Renal cortical epithelial cell (primary cell): Measurements from ENCODE around the gene FAM219A. TPM values are rescaled to one million over a fixed set of nuclear protein-coding genes. Genes with fewer than 3 reads are reported as not detected.

ENCODE experiments used
- DNase-seq: peaks from one replicate; pipeline ENCODE4 v3.0.0-alpha.2; 2011; ENCODE audit warnings: low read depth
- total RNA-seq: library from RNA; depleted of rRNA; stranded (reverse); fragments of >200 nt; gene quantifications from 2 replicates; pipeline ENCODE4 v1.2.3, GENCODE V29; 2014

FAM219A gene, protein sequence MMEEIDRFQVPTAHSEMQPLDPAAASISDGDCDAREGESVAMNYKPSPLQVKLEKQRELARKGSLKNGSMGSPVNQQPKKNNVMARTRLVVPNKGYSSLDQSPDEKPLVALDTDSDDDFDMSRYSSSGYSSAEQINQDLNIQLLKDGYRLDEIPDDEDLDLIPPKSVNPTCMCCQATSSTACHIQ
- 11.6 and 17.2 TPM in 2 replicates for total RNA-seq

GRCh38 chr9:34458013-34458958, at the start of gene FAM219A, which contains the start of gene DNAI1:
Gene FAM219A (minus strand): TSS chr9:34458570. CDS start chr9:34458263, 307 bp downstream.
Gene DNAI1 (plus strand): TSS chr9:34458805. CDS start chr9:34459006, 201 bp downstream.
- DNase-seq = peak; percentile 92

GRCh38 chr9:34507966-34508365, 49.6 kb upstream of the FAM219A start:
- no peak for DNase-seq

DNA sequence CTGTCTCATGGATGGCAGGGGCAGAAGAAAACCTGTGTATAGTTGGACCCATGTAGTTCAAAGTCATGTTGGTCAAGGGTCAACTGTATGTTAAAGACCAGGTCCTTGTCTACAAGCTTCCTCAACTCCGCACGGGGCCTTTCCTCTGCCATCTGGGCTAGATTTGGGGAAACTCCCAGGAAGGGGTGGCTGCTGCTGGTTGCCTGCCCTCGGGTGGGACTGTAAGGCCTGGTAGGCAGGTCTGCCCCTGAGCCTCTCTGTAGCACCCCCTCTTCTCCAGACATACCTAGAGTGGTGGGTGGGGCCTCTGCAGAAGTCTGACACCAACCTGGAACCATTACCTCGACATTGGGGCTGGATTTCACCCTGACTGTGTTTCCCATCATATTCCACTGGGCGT, 49.2 kb upstream of the FAM219A start:
- no peak for DNase-seq

GRCh38 chr9:34506623-34507022, 48.3 kb upstream of the FAM219A start:
- DNase-seq = no peak

DNA sequence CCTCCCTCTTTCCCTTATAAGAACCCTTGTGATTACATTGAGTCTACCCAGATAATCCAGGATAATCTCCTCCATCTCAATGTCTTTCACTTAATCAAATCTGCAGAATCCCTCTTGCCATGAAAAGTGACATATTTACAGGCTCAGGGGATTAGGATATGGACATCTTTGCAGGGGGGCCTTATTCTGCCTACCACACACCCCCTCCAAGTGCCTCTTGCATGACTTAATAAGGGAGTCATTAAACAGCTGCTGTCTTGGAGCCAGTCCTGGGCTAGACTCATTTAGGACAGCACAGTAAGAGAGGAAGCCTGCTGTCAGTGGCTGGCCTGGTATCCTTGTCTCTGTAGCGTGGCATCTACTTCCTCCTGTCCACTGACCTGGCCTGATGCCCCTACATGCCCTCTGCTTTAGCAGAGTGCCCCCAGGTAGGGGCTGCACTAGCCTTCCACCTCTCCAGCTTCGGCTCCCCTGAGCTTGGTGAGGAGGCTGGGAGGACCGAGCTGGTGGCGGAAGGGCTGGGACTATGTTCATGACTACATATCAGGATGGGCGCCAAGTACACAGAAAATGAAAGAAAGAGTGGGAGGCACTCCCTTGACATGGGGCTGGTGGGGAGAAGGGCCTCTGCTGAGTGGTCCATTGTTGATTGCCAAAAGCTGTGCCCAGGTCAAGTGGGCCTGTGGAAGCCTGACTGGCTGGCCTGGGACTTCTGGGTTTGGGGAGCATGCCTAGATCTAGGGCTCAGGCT, 47.2 kb upstream of the FAM219A start:
- no peak for DNase-seq

DNA sequence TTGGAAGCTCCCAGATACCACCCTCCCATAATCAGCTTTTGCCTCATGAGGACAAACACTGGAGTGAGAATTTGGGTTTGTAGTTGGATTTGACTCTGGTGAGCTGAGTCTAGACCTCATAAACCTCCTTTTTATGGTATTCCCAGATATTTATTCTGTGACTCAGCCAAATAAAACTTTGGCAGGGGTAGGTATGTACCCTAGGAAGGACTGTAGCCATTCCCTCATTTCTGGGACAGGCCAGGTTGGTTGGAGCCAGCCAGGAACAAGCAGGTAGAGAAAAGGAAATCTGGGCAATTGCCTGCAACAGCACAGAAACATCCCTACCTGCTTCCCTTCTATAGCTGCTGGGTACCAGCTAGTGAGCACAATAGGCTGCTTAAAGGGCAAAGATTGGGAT, 45.0 kb upstream of the FAM219A start:
- DNase-seq = no peak

- DNase-seq = no peak
These were observed 44.5 kb upstream of the FAM219A start for GRCh38 chr9:34502891-34503290.

DNA sequence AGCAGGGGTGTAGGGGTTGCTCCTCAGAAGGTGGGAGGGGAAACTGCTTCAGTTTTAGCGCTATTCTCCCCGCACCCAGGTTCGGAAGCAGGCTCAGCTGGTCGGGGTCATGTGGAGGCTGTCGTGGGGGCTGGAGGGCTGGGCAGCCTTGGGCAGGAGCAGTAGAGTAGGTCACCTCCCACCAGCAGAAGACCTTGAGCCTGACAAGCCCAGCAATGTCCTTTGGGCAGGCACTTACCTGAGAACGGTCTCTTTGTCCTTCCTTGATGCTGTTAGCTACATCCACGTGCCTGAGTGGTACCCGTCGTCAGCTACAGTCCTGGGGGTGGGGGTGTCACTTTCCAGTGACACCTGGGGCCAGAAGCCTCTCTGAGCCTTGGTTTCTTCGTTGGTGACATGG, 44.1 kb upstream of the FAM219A start:
- DNase-seq = no peak

DNA sequence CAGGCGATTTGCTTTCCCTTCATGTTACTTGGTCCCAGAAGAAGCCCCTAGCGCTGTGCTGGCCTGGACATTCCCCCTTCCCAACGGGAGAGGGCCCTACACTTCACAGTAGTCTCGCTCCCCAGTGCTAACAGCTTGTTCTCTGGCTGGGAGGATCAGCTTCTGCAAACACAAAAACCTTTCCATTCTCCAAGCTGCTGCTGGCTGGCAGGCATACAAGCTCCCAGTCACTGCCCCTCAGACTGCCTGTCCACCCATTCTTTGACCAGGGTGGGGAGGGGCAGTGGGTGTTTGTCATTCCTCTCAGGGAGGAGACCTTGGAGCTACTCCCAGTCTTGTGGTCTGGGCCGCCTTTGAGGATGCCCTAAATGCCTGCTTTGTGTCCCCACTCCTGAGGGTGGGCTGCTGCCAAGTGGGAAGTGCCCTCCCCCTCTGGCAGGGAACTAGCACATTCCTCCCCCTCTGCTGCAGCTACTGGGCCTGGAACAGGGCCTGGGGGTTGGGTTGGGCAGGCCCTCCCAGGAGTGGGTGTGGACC, 43.6 kb upstream of the FAM219A start:
- peak; percentile 5 for DNase-seq

DNA sequence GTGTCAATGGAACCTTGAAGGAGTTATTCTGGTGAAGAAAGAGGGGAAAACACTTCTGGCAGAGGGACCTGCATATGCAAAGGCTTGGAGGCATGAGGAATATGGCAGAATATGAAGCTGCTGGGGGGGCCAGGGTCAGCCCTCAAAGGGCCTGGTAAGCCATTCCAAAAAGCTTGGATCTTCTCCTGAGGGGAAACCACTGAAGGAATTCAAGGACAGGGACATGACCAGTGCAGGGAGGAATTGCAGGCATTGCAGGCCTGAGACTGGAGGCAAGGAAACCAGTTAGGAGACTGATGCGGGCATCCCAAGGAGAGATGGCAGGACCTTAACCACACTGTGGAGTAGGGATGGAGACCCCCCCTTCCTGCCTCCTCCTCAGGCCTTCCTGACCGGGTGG, 43.0 kb upstream of the FAM219A start:
- DNase-seq = no peak

DNA sequence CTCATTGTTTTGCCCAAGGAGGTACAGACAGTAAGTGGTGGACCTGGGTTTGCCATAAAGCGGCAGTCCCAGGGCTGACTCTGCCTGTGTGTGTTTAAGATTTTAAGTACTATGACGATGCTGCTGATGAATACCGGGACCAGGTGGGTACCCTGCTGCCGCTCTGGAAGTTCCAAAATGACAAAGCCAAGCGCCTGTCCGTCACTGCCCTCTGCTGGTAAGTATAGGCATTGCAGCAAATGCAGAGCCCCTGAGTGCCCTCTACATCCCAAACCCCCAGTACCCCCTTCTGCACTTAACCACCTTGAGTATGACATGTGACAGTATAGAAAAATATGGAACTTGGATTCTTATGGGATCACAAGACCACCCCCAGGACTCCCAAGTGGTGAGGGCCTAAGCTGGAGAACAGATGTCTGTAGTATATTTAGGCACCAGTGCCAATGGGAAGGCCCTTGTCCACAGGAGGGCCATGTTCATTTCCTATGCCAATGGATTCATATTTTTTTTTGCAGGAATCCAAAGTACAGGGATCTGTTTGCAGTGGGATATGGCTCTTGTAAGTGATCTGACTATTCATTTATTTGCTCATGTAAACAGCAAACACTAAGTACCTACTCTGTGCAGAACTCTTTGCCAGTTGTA, 42.4 kb upstream of the FAM219A start:
- DNase-seq = peak; percentile 20

DNA sequence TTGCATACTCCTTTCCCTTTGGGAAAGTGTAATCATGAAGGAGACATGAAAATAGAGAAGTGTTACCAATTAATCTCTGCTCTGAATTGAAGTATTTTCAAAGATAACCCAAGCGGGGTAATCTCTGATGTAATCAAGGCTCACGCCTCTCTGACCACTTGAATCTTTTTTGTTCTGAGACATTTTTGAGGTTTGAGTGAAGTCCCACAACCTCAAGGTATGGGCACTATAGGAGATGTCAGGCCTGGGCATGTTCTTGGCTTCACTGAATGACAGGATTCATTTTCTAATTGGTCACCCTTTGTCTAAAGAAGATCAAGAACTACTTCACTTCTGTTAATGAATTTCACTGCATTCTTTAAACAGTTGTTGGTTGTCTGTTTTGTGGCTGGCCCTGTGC, 40.7 kb upstream of the FAM219A start:
- DNase-seq = no peak

- DNase-seq = no peak
These were observed 40.2 kb upstream of the FAM219A start for GRCh38 chr9:34498553-34498952.

DNA sequence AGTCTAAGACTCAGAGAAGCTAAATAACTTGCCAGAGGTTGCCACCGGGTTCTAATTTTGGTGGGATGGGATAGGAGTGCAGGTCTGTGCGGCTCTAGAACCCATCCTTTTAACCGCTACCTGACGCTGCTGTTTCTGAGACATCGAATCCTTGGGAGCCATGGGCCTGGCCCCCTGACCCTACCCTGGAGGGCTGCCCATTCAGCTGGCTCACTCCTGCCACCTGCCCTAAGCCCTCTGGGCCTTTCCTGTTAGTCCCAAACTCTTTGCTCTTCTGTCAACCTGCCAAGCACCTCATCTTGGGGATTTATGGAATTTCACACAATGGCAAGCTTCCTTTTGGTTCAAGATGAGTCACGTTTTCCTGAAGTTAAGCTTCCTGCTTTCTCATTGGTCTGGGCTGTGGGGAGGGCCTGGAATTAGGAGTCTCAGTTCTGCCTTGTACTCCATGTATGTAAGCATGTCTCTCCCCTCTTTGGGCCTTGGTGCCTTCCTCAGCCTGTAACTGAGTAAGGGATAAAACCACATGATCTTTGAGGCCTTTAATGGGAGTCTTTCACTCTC, 37.9 kb upstream of the FAM219A start:
- DNase-seq = no peak

GRCh38 chr9:34493972-34494535, 35.7 kb upstream of the FAM219A start:
- peak; percentile 36 for DNase-seq

DNA sequence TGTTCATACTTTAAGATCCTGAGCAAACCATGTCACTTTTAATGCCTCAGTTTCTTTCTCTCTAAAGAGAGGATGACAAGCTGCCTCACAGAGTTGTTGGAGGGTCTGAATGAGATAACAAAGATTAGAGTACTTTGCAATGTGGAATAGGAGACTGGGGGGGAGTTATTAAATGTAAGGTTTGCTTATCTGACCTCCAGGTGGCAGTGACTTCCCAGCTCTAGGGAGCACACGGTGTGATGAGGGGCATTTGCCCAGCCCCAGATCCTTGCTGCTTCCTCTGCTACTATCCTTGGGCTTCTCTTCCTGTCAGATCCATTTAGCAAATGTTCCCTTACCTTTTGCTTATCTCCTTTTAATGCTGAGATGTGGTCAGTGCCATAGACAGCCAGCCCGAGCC, 33.7 kb upstream of the FAM219A start:
- no peak for DNase-seq

GRCh38 chr9:34491596-34491995, 33.2 kb upstream of the FAM219A start:
- no peak for DNase-seq

- no peak for DNase-seq
These were observed 32.4 kb upstream of the FAM219A start for GRCh38 chr9:34490760-34491159.

- DNase-seq = no peak
These were observed 32.0 kb upstream of the FAM219A start for GRCh38 chr9:34490360-34490759.

DNA sequence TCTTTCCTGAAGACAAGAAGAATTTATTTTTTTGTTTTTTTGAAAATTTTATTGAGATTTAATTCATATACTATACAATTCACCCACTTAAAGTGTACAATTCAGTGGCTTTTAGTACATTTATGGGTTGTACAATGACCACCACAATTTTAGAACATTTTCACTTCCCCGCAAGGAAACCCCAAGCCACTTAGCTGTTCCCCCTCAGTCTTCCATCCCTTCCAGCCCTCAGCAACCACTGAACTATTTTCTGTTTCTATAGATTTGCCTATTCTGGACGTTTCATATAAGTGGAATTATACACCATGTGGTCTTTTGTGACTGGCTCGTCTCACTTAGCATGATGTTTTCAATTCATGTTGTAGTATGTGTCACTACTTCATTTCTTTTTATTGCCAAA, 28.2 kb upstream of the FAM219A start:
- no peak for DNase-seq

DNA sequence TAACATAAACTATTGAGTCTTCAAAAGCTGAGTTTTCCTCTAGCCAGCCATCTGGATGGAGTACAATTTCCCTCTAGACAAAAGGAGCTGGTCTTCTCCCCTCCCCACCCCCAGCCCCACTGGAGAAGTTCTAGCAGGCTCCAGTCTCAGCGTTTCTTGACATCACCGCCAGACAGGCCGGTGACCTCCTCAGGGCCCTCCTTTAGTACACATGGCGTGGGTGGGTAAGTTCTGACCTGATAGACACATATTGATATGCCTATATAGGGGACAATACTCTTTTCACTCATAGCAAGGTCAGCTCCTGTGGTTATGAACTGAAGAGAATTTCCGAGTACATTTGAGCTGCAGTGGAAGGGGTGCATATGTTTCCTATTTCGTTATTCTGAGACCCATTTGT, 27.5 kb upstream of the FAM219A start:
- DNase-seq = no peak
